ENCODE data around the gene CCL24.
"Not testable (repeated sequence)": the region's sequence is repeated elsewhere in the genome, so short reads cannot be mapped to it uniquely, and the experiment has no call there.

CCL24 gene

GRCh38 chr7:75788154-75788847 lies 25.3 kb downstream of the CCL24 start:
- in situ Hi-C loops (cut with HindIII; ENCODE audit: low sequenced_read_pairs) = not testable (repeated sequence)

- in situ Hi-C loops (cut with HindIII; ENCODE audit: low sequenced_read_pairs) = not testable (repeated sequence)
These were observed 30.5 kb downstream of the CCL24 start for GRCh38 chr7:75783058-75783457.

DNA sequence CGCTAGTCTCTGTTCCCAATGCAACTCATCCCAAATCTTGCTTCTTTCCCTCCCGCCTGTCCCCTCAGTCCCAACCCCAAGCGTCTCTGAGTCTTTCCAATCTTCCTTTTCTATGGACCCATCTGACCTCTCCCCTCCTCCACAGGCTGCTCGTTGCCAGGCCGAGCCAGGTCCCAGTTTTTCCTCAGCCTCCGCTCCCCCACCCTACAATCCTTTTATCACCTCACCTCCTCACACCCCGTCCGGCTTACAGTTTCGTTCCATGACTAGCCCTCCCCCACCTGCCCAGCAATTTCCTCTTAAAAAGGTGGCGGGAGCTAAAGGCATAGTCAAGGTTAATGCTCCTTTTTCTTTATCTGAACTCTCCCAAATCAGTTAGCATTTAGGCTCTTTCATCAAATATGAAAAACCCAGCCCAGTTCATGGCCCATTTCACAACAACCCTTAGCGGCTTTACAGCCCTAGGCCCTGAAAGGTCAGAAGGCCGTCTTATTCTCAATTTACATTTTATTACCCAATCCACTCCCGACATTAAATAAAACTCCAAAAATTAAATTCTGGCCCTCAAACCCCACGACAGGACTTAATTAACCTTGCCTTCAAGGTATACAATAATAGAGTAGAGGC lies 32.8 kb downstream of the CCL24 start:
- in situ Hi-C loops (cut with HindIII; ENCODE audit: low sequenced_read_pairs) = not testable (repeated sequence)

- in situ Hi-C loops (cut with HindIII; ENCODE audit: low sequenced_read_pairs) = not testable (repeated sequence)
These were observed 34.1 kb downstream of the CCL24 start for GRCh38 chr7:75779516-75779915.

- in situ Hi-C loops (cut with HindIII; ENCODE audit: low sequenced_read_pairs) = not testable (repeated sequence)
These were observed 34.6 kb downstream of the CCL24 start for GRCh38 chr7:75779035-75779434.

DNA sequence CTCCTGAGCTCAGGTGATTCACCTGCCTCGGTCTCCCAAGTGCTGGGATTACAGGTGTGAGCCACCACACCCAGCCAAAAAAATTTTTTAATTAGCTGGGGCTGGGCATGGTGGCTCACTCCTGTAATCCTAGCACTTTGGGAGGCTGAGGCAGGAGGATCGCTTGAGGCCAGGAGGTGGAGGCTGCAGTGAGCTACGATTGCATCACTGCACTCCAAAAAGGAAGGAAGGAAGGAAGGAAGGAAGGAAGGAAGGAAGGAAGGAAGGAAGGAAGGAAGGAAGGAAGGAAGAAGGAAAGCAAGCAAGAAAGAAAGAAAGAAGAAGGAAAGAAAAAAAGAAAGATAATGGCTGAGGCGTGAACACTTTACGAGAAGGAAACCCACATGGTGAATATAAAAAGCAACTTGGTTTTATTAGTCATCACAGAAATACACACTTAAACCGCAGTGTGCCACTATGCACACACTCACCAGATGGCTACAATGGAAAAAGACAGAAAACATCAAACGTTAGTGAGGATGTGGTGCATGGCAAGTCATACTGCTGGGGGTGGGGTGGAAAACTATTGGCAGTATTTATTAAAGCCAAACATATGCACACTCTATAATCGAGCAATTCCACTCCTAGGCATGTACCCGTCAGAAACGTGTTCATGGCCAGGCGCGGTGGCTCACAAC lies 37.2 kb downstream of the CCL24 start:
- in situ Hi-C loops (cut with HindIII; ENCODE audit: low sequenced_read_pairs) = no loop called here

GRCh38 chr7:75773958-75774357 lies 39.6 kb downstream of the CCL24 start:
- in situ Hi-C loops (cut with HindIII; ENCODE audit: low sequenced_read_pairs) = loop anchor here (25.0 kb wide), 1 partner anchor 187 kb away; no protein-coding TSS in a partner anchor

DNA sequence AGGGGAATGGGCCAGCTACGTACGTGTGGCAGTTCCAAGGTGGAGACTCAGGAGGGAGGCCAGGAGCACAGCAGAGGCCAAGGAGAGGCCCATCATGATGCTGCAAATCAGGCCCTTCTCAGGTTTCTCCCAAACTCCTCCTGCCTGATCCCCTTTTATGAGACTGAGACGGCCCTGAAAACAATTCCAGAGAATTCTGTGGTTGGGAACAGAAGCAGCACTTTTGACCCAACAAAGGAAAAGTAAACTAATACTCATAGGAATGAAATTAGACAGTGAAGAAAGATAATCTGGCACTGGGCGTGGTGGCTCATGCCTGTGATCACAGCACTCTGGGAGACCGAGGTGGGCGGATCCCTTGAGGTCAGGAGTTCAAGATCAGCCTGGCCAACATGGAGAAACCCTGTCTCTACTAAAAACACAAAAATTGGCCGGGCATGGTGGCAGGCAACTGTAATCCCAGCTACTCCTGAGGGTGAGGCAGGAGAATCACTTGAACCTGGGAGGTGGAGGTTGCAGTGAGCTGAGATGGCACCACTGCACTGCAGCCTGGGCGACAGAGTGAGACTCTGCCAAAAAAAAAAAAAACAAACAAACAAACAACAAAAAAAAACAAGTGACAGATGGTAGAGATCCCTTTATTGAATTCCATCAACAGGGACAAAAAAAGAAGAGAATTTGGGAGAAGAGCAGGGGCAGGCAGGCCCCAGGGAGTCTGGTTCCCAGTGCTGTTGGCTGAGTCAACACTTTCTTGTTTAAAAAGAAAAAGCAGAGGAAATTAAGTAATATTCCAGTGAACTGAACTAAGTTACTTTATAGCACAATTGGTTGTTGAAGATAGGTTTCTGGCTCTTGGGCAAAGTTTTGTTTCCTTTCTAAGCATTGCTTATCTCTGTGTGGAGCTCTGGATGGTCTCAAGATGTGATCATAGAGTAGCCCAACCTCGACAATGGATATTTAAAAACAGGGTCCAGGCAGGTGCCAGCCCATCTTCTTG lies 41.2 kb downstream of the CCL24 start, which contains the start of gene CCL26:
CCL26 (minus strand) TSS at position 131 of the 997 bp plus-strand sequence; CDS start at position 96, 35 bp downstream.
- in situ Hi-C loops (cut with HindIII; ENCODE audit: low sequenced_read_pairs) = loop anchor here (25.0 kb wide), 1 partner anchor 185 kb away; no protein-coding TSS in a partner anchor

DNA sequence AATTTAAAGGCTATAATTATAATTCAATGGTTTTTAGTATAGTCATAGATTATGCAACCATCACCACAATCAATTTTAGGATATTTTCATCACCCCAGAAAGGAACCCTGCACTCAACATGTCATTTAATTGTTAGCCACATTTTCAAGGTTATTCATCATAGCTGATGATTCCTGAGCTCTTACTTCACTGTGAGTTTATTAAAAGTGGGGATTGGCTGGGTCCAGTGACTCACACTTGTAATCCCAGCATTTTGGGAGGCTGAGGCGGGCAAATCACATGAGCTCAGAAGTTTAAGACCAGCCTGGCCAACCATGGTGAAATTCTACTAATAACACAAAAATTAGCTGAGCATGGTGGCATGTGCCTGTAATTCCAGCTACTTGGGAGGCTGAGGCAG lies 42.4 kb downstream of the CCL24 start:
- in situ Hi-C loops (cut with HindIII; ENCODE audit: low sequenced_read_pairs) = loop anchor here (25.0 kb wide), 1 partner anchor 184 kb away; no protein-coding TSS in a partner anchor

GRCh38 chr7:75762350-75762917 lies 51.2 kb downstream of the CCL24 start:
- in situ Hi-C loops (cut with HindIII; ENCODE audit: low sequenced_read_pairs) = loop anchor here (25.0 kb wide), 1 partner anchor 175 kb away; no protein-coding TSS in a partner anchor

DNA sequence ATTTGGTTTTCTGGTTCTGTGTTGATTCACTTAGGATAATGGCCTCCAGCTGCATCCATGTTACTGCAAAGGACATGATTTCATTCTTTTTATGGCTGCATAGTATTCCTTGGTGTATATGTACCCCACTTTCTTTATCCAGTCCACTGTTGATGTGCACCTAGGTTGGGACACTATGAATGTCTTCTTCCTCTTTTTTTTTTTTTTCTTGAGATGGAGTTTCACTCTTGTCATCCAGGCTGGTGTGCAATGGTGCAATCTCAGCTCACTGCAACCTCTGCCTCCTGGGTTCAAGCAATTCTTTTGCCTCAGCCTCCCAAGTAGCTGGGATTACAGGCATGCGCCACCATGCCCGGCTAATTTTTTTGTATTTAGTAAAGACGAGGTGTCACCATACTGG lies 51.8 kb downstream of the CCL24 start:
- in situ Hi-C loops (cut with HindIII; ENCODE audit: low sequenced_read_pairs) = loop anchor here (25.0 kb wide), 1 partner anchor 174 kb away; no protein-coding TSS in a partner anchor

All from DLD1 (cell line).